GM10266 (cell line): ENCODE data around the gene EID3.

Experiments
- DNase-seq: peaks from one replicate; pipeline ENCODE4 v3.0.0; 2012; ENCODE audit errors: extremely low spot score
- CTCF ChIP-seq: IDR thresholded peaks from 2 replicates; pipeline ENCODE4 v1.5.1; 2012; ENCODE audit warnings: mild to moderate bottlenecking, low read depth; ENCODE audit not compliant: control insufficient read depth, insufficient read depth; ENCODE audit errors: missing control alignments

The EID3 gene

DNA sequence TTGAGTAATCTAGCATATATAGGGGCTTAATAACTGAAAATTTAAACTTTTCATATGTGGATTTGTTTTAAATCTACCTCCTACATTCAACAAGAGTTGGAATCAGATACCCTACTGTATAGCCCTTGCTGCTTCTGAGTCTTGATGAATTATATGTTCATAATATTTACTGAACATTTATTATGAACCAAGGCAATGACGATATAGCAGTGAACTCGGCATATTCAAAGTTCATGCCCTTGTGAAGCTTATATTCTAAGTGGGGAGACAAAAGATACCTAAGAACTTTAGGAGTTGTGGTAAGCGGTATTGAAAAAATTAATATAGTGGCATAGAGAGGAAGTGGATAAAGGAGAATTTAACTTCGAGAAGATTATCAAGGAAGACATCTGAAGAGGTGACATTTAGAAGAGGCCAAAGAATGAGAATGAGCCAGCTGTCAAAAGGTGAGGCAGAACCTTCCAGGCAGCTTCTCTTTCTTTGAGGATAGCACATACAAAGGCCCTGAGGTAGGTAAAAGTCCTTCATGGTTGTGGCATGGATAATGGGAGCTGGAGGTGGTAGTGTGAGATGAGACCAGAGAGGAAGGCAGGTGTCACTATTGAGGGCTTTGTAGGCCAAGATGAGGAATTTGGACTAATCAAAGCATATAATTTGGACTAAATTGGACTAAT lies 10.2 kb downstream of the EID3 start:
- no peak for DNase-seq
- TF ChIP-seq CTCF: no peak

- TF ChIP-seq CTCF: no peak
- no peak for DNase-seq
These were observed 10.7 kb downstream of the EID3 start for GRCh38 chr12:104314242-104314614.

- no peak for TF ChIP-seq CTCF
- DNase-seq: no peak
These were observed 12.0 kb downstream of the EID3 start for GRCh38 chr12:104315326-104316224.

- no peak for TF ChIP-seq CTCF
- no peak for DNase-seq
These were observed 13.4 kb downstream of the EID3 start for GRCh38 chr12:104316936-104317335.

GRCh38 chr12:104317538-104318210 lies 14.1 kb downstream of the EID3 start:
- no peak for TF ChIP-seq CTCF
- DNase-seq: no peak

GRCh38 chr12:104319028-104319427 lies 15.5 kb downstream of the EID3 start:
- DNase-seq: no peak
- TF ChIP-seq CTCF: no peak
